Stimulated activated naive CD8-positive, alpha-beta T cell treated with anti-CD3 and anti-CD28 coated beads, Interleukin-15, Interleukin-2, amounts not matched to agents 100 ng/mL and 50 ng/mL, for 24 hours (primary cell): Measurements from ENCODE around the gene ITPK1.
"Not testable (repeated sequence)": the region's sequence is repeated elsewhere in the genome, so short reads cannot be mapped to it uniquely, and the experiment has no call there.

Experiments used
- H3K27ac Mint-ChIP-seq: one replicate; pipeline ENCODE4 v1.8.0; 2021; ENCODE audit warnings: mild to moderate bottlenecking, mixed read lengths
- H3K27me3 Mint-ChIP-seq: one replicate; pipeline ENCODE4 v1.8.0; 2021; ENCODE audit warnings: mixed read lengths
- H3K36me3 Mint-ChIP-seq: one replicate; pipeline ENCODE4 v1.8.0; 2021; ENCODE audit warnings: low read depth, mixed read lengths
- H3K4me1 Mint-ChIP-seq: one replicate; pipeline ENCODE4 v1.8.0; 2021; ENCODE audit warnings: low read depth, mixed read lengths
- H3K4me3 Mint-ChIP-seq: one replicate; pipeline ENCODE4 v1.8.0; 2021; ENCODE audit warnings: mild to moderate bottlenecking, mixed read lengths
- H3K9me3 Mint-ChIP-seq: one replicate; pipeline ENCODE4 v1.8.0; 2021; ENCODE audit warnings: mixed read lengths

ITPK1 gene

GRCh38 chr14:93115821-93116675 is at the start of gene ITPK1:
Gene ITPK1 (minus strand): TSS chr14:93115925. CDS start chr14:93115163, 762 bp downstream.
- H3K9me3 Mint-ChIP-seq = no peaks in the 10 kb centered on the region
- H3K36me3 Mint-ChIP-seq = no peaks in the 10 kb centered on the region
- H3K4me3 Mint-ChIP-seq = peak within 1 kb of the TSS; percentile 87
- peak within 1 kb of the TSS; percentile 8 for H3K27ac Mint-ChIP-seq
- peaks cover 34% of the 10 kb centered on the region for H3K4me1 Mint-ChIP-seq
- no peaks in the 10 kb centered on the region for H3K27me3 Mint-ChIP-seq

- no peaks in the 10 kb centered on the region for H3K36me3 Mint-ChIP-seq
- no peaks in the 10 kb centered on the region for H3K27me3 Mint-ChIP-seq
- H3K4me1 Mint-ChIP-seq = no peaks in the 10 kb centered on the region
- H3K4me3 Mint-ChIP-seq = no peak overlapping the region
- no peak overlapping the region for H3K27ac Mint-ChIP-seq
- H3K9me3 Mint-ChIP-seq = no peaks in the 10 kb centered on the region
Measured at GRCh38 chr14:93163564-93163963, 47.8 kb upstream of the ITPK1 start.

- Mint-ChIP-seq H3K27ac (no peak overlapping the region), H3K27me3 (no peaks in the 10 kb centered on the region), H3K4me1 (no peaks in the 10 kb centered on the region), H3K36me3 (no peaks in the 10 kb centered on the region), H3K4me3 (no peak overlapping the region), H3K9me3 (no peaks in the 10 kb centered on the region)
Measured at GRCh38 chr14:93161411-93161940, 45.8 kb upstream of the ITPK1 start.

DNA sequence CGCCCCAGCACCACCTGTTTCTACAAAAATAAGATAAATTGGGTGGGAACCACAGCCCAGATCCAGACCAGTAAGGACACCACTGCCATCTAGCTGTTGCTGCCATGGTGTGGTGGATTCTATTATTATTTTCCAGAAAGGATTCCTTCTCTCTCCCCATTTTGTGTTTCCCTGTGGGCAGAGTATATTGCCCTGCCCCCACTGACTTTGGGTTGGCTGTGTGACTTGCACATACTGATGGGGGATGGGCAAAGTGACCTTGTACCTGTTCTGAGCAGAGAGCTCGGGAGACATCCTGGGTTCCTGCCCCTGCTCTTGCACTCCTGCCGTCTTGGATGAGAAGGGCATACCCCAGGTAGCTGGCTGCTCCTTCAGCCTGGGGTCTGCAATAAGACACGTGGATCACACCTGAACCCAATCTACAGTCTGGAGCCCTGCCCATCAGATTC is 44.7 kb upstream of the ITPK1 start:
- Mint-ChIP-seq H3K9me3 (no peaks in the 10 kb centered on the region), H3K27me3 (no peaks in the 10 kb centered on the region), H3K4me3 (no peak overlapping the region), H3K27ac (no peak overlapping the region), H3K4me1 (no peaks in the 10 kb centered on the region), H3K36me3 (no peaks in the 10 kb centered on the region)

- H3K27me3 Mint-ChIP-seq, H3K4me1 Mint-ChIP-seq, H3K9me3 Mint-ChIP-seq, H3K27ac Mint-ChIP-seq, H3K36me3 Mint-ChIP-seq, H3K4me3 Mint-ChIP-seq: not testable (repeated sequence)
Measured at GRCh38 chr14:93159625-93160352, 44.1 kb upstream of the ITPK1 start.

- H3K27ac Mint-ChIP-seq, H3K36me3 Mint-ChIP-seq, H3K4me3 Mint-ChIP-seq, H3K27me3 Mint-ChIP-seq, H3K4me1 Mint-ChIP-seq, H3K9me3 Mint-ChIP-seq: not testable (repeated sequence)
Measured at GRCh38 chr14:93158349-93158748, 42.6 kb upstream of the ITPK1 start.

DNA sequence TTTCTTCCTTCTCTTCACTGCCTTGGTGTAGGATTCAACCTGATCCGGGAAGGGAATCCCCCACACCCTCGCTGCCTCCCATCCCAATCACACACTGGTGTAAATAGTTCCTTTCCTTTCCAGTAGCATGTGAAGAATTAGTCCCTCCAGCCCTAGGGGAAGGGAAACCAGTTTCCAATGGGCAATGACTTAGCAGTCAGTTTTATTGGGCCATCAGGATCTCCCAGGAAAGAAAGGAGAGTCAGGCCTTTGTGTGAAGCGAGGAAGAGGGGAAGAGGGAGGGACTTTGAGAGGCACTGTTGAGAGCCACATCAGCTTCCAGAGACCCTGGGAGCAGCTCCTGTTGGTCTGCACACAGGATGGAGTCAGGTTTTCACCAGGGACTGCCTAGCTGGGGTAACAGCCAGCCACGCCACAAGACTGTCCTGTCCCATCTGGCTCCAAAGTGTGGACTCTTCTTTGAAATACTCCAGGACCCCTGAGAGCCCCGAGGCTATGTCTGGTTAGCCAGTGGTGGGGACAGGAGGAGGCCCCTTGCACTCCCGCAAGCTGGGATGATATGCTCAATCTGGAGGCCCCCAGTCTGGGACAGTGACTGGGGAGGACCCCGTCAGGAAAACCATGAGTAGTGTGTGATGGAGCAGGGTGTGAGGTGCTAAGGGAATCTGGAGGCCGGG is 41.1 kb upstream of the ITPK1 start:
- Mint-ChIP-seq H3K9me3 (no peaks in the 10 kb centered on the region), H3K27ac (no peak overlapping the region), H3K36me3 (no peaks in the 10 kb centered on the region), H3K4me3 (no peak overlapping the region), H3K4me1 (no peaks in the 10 kb centered on the region), H3K27me3 (no peaks in the 10 kb centered on the region)

GRCh38 chr14:93155667-93156066 is 39.9 kb upstream of the ITPK1 start:
- no peaks in the 10 kb centered on the region for H3K9me3 Mint-ChIP-seq
- H3K36me3 Mint-ChIP-seq = no peaks in the 10 kb centered on the region
- no peaks in the 10 kb centered on the region for H3K27me3 Mint-ChIP-seq
- H3K27ac Mint-ChIP-seq = no peak overlapping the region
- H3K4me1 Mint-ChIP-seq = peaks cover 4% of the 10 kb centered on the region
- no peak overlapping the region for H3K4me3 Mint-ChIP-seq

- no peak overlapping the region for H3K4me3 Mint-ChIP-seq
- no peak overlapping the region for H3K27ac Mint-ChIP-seq
- no peaks in the 10 kb centered on the region for H3K36me3 Mint-ChIP-seq
- no peaks in the 10 kb centered on the region for H3K27me3 Mint-ChIP-seq
- peaks cover 4% of the 10 kb centered on the region for H3K4me1 Mint-ChIP-seq
- no peaks in the 10 kb centered on the region for H3K9me3 Mint-ChIP-seq
Measured at GRCh38 chr14:93153121-93153520, 37.4 kb upstream of the ITPK1 start.

GRCh38 chr14:93150227-93151208 is 34.8 kb upstream of the ITPK1 start:
- Mint-ChIP-seq H3K4me3 (no peak overlapping the region), H3K36me3 (no peaks in the 10 kb centered on the region), H3K27me3 (no peaks in the 10 kb centered on the region), H3K4me1 (peaks cover 4% of the 10 kb centered on the region), H3K27ac (no peak overlapping the region), H3K9me3 (no peaks in the 10 kb centered on the region)

DNA sequence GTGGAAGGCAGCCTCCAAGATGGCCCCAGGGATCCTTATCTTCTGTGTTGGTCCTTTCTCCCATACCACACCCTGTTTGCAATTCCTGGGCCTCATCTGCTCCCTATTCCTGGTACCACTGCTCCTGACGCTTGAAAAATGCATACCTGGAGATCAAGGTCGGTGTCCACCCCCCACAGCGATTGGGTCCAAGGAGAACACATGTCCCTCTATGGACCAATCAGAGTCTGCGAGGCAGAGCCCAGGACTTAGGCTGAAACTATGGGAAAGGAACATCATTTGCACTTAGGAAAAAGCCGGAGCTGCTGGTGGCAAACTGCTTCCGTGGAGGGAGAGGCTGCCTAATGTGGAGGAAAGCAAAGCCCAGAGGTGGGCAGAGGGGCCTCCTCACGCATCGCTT is 33.3 kb upstream of the ITPK1 start:
- H3K4me3 Mint-ChIP-seq = no peak overlapping the region
- H3K27me3 Mint-ChIP-seq = no peaks in the 10 kb centered on the region
- H3K27ac Mint-ChIP-seq = no peak overlapping the region
- H3K9me3 Mint-ChIP-seq = no peaks in the 10 kb centered on the region
- H3K36me3 Mint-ChIP-seq = no peaks in the 10 kb centered on the region
- peaks cover 4% of the 10 kb centered on the region for H3K4me1 Mint-ChIP-seq

GRCh38 chr14:93146119-93146518 is 30.4 kb upstream of the ITPK1 start:
- H3K9me3 Mint-ChIP-seq = no peaks in the 10 kb centered on the region
- H3K4me3 Mint-ChIP-seq = no peak overlapping the region
- H3K4me1 Mint-ChIP-seq = no peaks in the 10 kb centered on the region
- H3K27ac Mint-ChIP-seq = no peak overlapping the region
- H3K36me3 Mint-ChIP-seq = no peaks in the 10 kb centered on the region
- no peaks in the 10 kb centered on the region for H3K27me3 Mint-ChIP-seq

DNA sequence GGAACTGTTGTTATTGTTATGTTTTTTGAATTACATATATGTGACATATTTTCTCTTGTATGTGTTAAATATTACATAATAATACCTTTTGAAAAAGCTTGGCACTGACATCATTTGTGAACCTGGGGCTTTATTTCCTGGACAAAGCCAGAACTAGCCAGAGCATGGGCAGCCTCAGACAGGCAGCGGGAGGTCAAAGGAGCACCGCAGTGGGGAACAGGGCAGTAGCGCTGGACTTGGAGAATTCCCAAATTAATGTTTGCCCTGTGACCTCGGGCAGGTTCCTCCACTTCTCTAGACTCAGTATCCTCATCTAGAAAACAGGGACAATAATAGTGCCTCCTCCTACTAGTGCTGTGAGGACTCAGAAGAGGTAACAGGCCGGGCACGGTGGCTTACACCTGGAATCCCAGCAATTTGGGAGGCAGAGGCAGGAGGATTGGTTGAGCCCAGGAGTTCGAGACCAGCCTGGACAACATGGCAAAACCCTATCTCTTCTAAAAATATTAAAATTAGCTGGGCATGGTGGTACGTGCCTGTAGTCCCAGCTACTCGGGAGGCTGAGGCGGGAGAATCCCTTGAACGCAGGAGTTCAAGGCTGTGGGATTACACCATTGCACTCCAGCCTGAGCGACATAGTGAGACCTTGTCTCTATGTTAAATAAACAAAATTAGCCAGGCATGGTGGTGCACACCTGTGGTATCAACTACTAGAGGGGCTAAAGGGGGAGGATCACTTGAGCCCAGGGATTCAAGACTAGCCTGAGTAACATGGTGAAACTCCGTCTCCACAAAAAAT is 27.3 kb upstream of the ITPK1 start:
- H3K27me3 Mint-ChIP-seq = no peaks in the 10 kb centered on the region
- no peaks in the 10 kb centered on the region for H3K36me3 Mint-ChIP-seq
- H3K4me3 Mint-ChIP-seq = no peak overlapping the region
- H3K4me1 Mint-ChIP-seq = peaks cover 4% of the 10 kb centered on the region
- no peak overlapping the region for H3K27ac Mint-ChIP-seq
- H3K9me3 Mint-ChIP-seq = no peaks in the 10 kb centered on the region
